WERI-Rb-1 (cell line): ENCODE results near the gene CCN5.
A peak's percentile ranks its signal among the peaks of the same experiment; 100 is the strongest.

Source experiments
- DNase-seq: peaks from one replicate; pipeline ENCODE4 v3.0.0-alpha.2; 2020
- H3K27ac ChIP-seq: fragments of 250-450 bp; sonication (Bioruptor Pico); 2 replicates; pipeline ENCODE4 v1.5.1; 2020; ENCODE audit warnings: mild to moderate bottlenecking, moderate library complexity
- H3K27me3 ChIP-seq: fragments of 250-450 bp; sonication (Bioruptor Pico); 2 replicates; pipeline ENCODE4 v1.5.1; 2021; ENCODE audit warnings: mild to moderate bottlenecking, low read depth, moderate library complexity; ENCODE audit not compliant: insufficient read depth, severe bottlenecking
- H3K36me3 ChIP-seq: fragments of 250-450 bp; sonication (Bioruptor Pico); 2 replicates; pipeline ENCODE4 v1.5.1; 2020; ENCODE audit warnings: mild to moderate bottlenecking, moderate library complexity
- H3K4me3 ChIP-seq: 2 replicates; pipeline ENCODE4 v1.5.1; 2011; ENCODE audit warnings: low read depth, mild to moderate bottlenecking, control low read depth, low read length
- H3K9me3 ChIP-seq: fragments of 250-450 bp; sonication (Bioruptor Pico); 2 replicates; pipeline ENCODE4 v1.5.1; 2021; ENCODE audit warnings: mild to moderate bottlenecking, moderate library complexity; ENCODE audit not compliant: severe bottlenecking
- CTCF ChIP-seq: IDR thresholded peaks from 2 replicates; pipeline ENCODE4 v1.5.1; 2011; ENCODE audit warnings: low read depth, mild to moderate bottlenecking, control low read depth, inconsistent platforms, low read length

Gene CCN5

GRCh38 chr20:44733341-44734069, 18.3 kb downstream of the CCN5 start:
- DNase-seq, result peak; percentile 70
- no peak overlapping the region for H3K4me3 ChIP-seq
- H3K36me3 ChIP-seq, result no peaks in the 10 kb centered on the region; the same call in 1 of the 2 replicates
- H3K27ac ChIP-seq, result no peak overlapping the region; the same call in 1 of the 2 replicates
- peak; percentile 93 for TF ChIP-seq CTCF
- H3K27me3 ChIP-seq, result no peaks in the 10 kb centered on the region
- H3K9me3 ChIP-seq, result no peaks in the 10 kb centered on the region

- H3K27ac ChIP-seq, result no peak overlapping the region
Observed at GRCh38 chr20:44734938-44735337, 19.8 kb downstream of the CCN5 start.

GRCh38 chr20:44735816-44736169, 20.6 kb downstream of the CCN5 start:
- Histone ChIP-seq H3K9me3 (no peaks in the 10 kb centered on the region), H3K27ac (no peak overlapping the region), H3K4me3 (no peak overlapping the region), H3K27me3 (no peaks in the 10 kb centered on the region), H3K36me3 (no peaks in the 10 kb centered on the region; the same call in 1 of the 2 replicates)
- TF ChIP-seq CTCF, result no peak
- no peak for DNase-seq

More at GRCh38 chr20:44734938-44735337, 19.8 kb downstream of the CCN5 start:
- TF ChIP-seq CTCF, result peak; percentile 34
- Histone ChIP-seq H3K4me3 (no peak overlapping the region), H3K36me3 (no peaks in the 10 kb centered on the region; the same call in 1 of the 2 replicates), H3K9me3 (no peaks in the 10 kb centered on the region), H3K27me3 (no peaks in the 10 kb centered on the region)
- peak; percentile 34 for DNase-seq

GRCh38 chr20:44736170-44737021, 21.2 kb downstream of the CCN5 start:
- peak; percentile 66 for DNase-seq
- Histone ChIP-seq H3K27ac (no peak overlapping the region), H3K9me3 (no peaks in the 10 kb centered on the region), H3K27me3 (no peaks in the 10 kb centered on the region), H3K4me3 (no peak overlapping the region), H3K36me3 (no peaks in the 10 kb centered on the region; the same call in 1 of the 2 replicates)
- no peak for TF ChIP-seq CTCF

GRCh38 chr20:44737116-44737515, 21.9 kb downstream of the CCN5 start:
- no peak for TF ChIP-seq CTCF
- H3K36me3 ChIP-seq, result no peaks in the 10 kb centered on the region; the same call in 1 of the 2 replicates
- H3K27ac ChIP-seq, result no peak overlapping the region
- no peak for DNase-seq
- no peaks in the 10 kb centered on the region for H3K9me3 ChIP-seq
- H3K4me3 ChIP-seq, result no peak overlapping the region
- no peaks in the 10 kb centered on the region for H3K27me3 ChIP-seq
